HG02884 (cell line): Measurements from ENCODE around the gene DDR1.
"Not testable (repeated sequence)": the region's sequence is repeated elsewhere in the genome, so short reads cannot be mapped to it uniquely, and the experiment has no call there.

Source experiments
- ATAC-seq: cut with Tn5 transposase; IDR thresholded peaks from one replicate; pipeline ENCODE4 v1.9.1; 2021; ENCODE audit warnings: mild to moderate bottlenecking, moderate library complexity; ENCODE audit not compliant: unreplicated experiment

The DDR1 gene

DNA sequence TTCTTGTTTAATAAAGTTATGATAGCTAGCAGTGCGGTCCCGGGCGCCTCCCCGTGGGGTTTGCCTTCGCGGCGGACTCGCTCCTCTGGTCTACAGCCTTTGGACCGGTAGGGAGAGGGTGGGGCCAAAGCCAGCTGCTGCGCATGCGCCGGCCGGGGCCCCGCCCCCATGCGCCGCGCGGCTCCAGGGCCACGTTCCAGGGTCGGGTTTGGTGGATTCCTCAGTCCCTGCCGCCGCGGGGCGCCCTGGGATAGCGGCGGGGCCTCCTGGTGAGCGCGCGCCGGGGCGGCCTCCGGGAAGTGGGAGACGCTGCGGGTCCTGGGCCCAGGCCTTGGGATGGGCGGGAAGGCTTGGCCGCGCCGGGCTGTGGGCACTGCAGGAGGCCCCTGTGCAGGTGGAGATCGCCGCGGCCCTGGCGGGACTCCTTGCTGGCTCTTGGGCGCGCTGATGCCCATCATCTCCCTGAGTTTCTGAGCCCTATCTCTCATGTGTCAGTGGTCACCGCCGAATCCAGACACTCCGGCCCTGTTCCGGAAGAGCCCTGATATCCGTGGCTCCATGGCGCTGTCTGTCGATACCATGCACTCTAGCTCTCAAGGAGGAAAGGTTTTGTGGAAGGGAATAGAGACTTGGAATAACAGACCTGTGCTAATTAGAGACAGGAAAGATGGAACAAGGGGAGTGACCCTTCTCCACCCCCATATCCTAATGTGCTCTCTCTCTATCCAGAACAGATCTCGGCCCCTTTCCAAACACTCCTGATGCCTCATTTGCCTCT, 29.9 kb downstream of the DDR1 start, which contains the start of gene VARS2:
TSS of gene VARS2 (plus strand) at position 163 of the 778 bp plus-strand sequence. CDS start at position 762, 599 bp downstream.
- ATAC-seq: peak; percentile 70

DNA sequence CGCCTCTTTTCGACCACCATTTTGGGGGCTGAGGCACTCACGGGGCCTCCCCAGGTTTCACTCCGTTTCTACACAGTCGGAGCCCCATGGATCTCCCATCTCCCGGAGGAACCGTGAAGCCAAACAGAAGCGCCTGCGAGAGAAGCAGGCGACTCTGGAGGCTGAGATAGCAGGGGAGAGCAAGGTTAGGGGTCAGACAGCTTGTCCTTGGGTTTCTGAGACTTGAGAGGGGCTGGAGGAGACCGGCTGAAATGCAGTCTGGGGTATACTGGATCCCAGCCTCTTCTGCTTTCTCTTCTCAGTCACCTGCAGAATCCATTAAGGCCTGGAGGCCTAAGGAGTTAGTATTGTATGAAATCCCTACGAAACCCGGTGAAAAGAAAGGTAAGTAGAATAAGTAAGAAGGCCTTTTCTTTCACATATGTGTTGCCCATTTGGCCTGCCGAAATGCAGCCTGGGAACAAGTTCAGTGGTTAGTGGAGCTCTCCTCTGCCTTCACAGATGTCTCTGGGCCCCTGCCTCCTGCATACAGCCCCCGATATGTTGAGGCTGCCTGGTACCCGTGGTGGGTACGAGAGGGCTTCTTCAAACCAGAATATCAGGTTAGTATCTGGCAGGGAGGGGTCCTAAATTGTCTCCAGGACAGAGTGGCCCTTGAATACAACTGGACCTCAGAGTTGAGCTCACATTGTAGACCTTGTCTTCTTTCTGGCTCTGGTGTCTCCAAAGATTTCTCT, 30.7 kb downstream of the DDR1 start:
- ATAC-seq: no peak

DNA sequence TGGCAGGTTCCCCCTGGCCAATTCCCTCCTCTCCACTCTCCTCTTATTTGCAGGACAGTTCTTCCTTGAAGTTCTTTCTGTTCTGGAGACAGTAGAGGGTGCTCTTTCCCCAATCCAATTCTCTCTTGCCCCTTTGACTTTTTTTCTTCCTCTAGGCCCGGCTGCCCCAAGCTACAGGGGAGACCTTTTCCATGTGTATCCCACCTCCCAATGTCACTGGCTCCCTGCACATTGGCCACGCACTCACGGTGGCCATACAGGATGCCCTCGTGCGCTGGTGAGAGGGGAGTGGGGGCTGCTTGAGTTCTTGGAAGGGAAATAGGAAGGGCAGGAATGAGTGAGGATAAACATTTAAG, 31.2 kb downstream of the DDR1 start:
- ATAC-seq: no peak

DNA sequence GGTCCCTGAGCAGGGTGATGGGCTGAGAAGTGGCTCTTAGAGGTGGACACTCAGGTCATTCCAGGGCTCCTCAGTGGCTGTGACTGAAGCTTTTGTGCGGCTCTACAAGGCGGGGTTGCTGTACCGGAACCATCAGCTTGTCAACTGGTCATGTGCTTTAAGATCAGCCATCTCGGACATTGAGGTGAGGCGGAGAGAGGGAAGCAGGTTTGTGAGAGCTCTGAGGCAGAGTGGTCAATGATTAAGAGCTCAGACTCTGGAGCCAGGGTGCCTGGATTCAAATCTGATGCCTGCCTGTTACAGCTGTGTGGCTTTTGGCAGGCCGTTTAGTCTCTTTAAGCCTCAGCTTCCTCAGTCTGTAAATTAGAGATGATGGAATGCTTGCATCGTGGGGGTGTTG, 32.7 kb downstream of the DDR1 start:
- ATAC-seq: no peak

DNA sequence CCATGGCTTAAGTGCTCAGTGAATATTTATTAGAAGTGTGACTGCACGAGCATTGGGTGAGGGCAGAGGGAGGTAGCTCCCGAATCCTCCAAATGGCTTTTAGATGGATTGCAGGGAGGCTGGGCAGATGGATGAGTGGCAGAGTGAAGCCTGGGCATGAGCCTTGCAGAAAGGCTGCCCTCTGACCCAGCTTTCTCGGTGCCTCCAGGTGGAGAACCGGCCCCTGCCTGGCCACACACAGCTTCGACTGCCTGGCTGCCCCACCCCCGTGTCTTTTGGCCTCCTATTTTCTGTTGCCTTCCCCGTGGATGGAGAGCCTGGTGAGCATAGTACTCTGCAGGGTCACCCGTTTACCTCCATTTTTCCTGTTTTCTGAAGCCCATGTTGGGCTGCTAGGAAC, 33.2 kb downstream of the DDR1 start:
- ATAC-seq: no peak

GRCh38 chr6:30918670-30919069, 34.4 kb downstream of the DDR1 start:
- ATAC-seq: no peak

GRCh38 chr6:30922447-30922852, 38.1 kb downstream of the DDR1 start:
- ATAC-seq: no peak

DNA sequence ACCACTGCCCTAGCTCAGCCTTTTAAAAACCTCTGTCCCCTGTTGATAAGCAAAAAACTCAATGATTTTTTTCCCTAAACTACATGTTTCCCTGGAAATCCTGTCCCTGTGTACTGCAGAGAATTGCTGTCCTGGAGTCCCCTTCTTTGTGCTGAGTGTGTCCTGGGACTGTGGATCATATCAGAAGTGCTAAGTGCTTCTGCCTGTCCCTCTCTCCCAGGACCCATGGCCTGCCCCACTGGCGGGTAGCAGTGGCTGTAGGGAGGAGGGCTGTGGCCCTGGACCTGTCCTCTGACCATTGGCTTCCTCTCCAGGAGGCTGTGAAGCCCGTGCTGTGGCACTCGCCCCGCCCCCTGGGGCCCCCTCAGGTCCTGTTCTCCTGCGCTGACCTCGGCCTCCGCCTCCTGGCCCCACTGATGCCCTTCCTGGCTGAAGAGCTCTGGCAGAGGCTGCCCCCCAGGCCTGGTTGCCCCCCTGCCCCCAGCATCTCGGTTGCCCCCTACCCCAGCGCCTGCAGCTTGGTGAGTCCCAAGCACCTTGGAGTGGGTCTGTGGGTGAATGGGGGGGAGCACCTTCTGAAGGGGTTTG, 39.8 kb downstream of the DDR1 start:
- not testable (repeated sequence) for ATAC-seq

- no peak for ATAC-seq
Measured at GRCh38 chr6:30926644-30927043, 42.3 kb downstream of the DDR1 start.

GRCh38 chr6:30927080-30927479, 42.8 kb downstream of the DDR1 start:
- not testable (repeated sequence) for ATAC-seq

DNA sequence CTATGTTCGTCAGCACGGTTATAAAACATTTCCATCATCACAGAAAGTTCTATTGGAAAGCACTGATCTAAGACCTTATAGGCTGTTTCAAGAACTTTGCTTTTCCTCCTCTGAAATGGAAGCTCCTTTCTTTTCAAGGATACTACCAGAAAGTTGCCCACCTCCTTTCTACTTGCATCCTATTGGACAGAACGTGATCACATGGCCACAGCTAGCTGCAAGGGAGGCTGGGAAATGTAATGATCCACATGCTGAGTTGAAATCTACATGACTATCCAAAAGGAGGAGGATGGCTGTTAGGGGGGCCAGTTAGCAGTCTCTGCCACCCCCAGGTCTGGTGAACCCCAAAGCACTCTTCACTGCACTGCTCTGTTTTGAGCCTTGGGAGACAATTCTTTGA, 44.4 kb downstream of the DDR1 start:
- no peak for ATAC-seq

GRCh38 chr6:30930506-30930905, 46.2 kb downstream of the DDR1 start:
- ATAC-seq: no peak

DNA sequence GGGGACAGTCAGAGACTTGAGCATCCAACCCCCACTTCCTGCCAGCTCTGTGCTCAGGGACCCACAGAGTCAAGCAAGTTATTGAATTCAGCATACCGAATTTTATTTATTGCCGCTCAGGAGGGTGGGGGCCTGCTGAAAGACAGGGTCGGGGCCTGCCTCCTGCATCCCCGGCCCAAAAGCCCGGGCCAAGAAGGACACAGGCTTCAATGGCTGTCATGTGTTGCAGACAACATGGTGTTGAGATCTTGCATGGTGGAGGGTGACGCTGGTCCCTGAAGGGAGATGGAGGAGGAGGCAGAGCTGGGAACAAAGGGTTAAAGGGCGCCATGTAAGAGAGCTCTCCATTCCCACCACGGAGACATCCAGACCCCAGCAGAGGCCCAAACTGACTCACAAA, 47.0 kb downstream of the DDR1 start:
- ATAC-seq: no peak

- no peak for ATAC-seq
Measured at GRCh38 chr6:30931969-30932645, 47.8 kb downstream of the DDR1 start, which contains the start of gene SFTA2. TSS of gene SFTA2 (minus strand) at chr6:30932170. CDS start at chr6:30932096, 74 bp downstream.

DNA sequence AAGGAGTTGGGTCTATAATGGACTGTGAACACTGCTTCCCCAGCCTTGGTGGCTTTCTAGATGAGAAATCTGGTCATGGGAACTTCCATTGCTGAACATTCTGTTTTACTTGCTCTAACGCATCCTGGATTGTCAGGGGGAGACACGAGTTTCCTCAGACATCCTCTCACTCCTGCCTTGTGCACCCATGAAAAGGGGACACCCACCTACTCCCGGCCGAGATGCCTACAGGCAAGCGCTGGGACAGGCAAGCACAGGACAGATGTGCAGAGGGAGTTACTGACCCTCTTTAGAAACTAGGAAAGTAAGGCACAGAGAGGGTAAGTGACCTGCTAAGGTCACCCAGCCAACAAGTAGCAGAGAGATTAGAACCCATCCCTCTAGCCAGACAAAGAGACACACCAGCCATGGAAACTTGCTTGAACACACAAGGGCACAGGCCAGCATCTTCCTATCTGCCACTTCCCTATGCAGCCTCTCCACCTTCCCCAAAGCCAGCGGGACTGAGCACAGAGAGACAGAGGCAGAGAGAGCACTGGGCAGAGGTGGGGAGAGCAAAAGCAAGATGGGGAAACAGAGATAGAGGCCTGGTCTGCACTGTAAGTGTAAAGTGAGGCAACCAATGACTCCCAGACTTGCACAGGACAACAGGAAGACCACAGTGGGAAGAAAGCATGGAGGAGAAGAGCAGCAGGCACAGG, 48.5 kb downstream of the DDR1 start:
- no peak for ATAC-seq

DNA sequence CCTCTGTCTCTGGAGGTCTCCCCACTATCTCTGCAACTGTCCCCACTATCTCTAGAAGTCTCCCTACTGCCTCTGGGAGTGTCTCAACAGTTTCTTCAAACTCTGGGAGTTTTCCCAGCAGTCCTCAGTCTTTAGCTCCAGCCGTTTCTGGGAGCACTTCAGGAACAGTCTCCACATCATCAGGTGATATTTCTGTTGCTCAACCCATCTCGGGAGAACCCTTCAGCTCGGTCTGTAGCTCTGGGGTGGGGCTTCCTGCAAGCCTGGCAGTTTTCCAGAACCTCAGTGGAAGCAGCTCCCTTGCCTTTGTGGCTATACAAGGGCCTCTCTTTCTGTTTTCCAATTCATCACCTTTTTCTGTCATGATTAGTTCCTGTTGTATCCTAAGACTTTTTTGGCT, 50.7 kb downstream of the DDR1 start:
- no peak for ATAC-seq

DNA sequence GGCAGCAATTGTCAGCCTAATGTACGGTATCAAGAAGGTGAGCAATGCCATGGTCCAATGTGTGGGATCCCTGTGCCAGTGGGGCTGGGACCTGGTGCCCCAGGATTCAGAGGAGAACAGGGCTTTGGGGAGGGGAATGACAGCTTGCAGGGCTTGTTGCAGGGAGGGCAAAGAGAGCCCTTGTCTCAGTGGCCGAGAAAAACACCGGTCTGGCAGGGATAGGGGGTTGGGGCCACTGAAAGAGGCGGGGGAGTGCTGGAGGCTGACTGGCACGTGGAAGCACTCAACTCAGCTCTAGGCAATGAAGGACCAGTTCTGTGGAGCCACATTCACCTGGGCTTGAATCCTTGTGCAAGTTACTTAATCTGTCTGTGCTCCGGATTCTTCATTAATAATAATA, 52.9 kb downstream of the DDR1 start:
- ATAC-seq: no peak

DNA sequence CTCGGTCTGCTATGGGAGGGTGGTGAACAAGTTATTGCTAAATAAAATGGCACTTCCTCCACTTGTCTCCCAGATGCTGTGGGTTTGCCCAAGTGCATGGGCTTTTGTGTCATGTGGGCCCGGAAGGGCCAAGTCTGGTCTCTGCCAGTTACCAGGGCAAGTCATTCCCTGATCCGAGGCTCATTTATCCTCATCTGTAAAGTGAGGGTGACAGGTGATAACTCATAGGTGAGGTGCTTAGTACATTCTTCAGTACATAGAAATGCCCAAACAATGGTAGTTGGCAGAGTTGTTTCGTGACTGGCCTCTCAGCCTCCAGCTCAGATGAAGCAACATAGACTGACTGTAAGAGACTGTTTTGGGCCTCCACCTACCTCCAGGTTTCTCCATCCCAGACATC, 54.4 kb downstream of the DDR1 start:
- no peak for ATAC-seq

GRCh38 chr6:30939473-30939872, 55.2 kb downstream of the DDR1 start:
- ATAC-seq: no peak

DNA sequence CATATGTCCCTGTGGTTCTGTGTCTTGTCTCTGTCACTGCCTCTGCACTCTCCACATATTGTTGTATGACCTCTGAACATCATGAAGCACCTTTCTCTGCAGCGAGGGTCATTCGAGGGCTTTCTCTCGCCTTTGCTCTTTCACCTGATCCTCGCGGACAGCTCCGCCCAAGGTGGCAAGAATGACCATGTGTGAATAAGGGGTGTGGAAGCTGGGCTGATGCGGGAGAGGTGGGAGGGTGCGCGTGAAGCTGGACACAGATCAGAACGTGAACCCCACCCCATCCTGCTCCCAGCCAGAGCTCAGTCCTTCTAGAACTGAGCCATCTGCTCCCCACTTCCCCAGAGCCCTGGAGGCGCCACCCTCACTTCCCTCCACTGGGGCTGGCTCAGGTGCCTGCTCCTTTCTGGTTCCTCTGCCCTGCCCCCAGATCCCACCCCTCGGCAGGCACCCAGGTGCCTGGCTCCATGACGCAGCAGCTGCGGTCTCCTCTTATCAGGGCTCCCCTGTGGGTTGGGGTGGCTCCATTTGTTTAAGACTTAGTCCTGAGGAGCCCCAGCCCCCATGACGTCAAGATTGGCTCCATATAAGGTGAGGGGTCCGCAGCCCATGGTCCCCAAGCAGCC, 56.2 kb downstream of the DDR1 start, which contains the start of gene MUCL3:
TSS of gene MUCL3 (plus strand) at position 613 of the 626 bp plus-strand sequence. CDS start 27 bp downstream, outside the sequence.
- no peak for ATAC-seq
